Left colon (tissue), 2 donors: ENCODE results near the gene TCEAL3. TPM values are rescaled to one million over a fixed set of nuclear protein-coding genes. Genes with fewer than 3 reads are reported as not detected.
"Not testable (repeated sequence)": the region's sequence is repeated elsewhere in the genome, so short reads cannot be mapped to it uniquely, and the experiment has no call there.

Source experiments
- ATAC-seq: fragments of 200-7000 bp; cut with Tn5 transposase; one replicate; pipeline ENCODE4 v1.9.1; 2020; ENCODE audit warnings: mild to moderate bottlenecking, moderate library complexity
- DNase-seq, 2 donors: peaks; one replicate each; pipeline ENCODE4 v3.0.0-alpha.2; 2020
- intact Hi-C, 2 donors: fragments of 100-400 bp; cut with DNase I in 1 of 2; cut with micrococcal nuclease in 1 of 2; formaldehyde crosslinking; loops; one replicate each; pipeline versions ENCODE4 v1.11.2 to v1.14.0; 2022; cut with DNase I, micrococcal nuclease
- total RNA-seq, 2 donors: library from RNA; stranded (reverse); fragmentation: NEBNext Ultra II Directional; extraction: Animal tissue kit (Norgen Biotek cat#: 25700); gene quantifications; one replicate each; pipeline ENCODE4 v1.2.1, GENCODE V29; 2021
- donor health status: DM: no; HTN: no; CAD: no.
- donor health status: DM: yes; HTN: yes; CAD: no.

Gene TCEAL3
- total RNA-seq, 2 donors from 2014 or later = 7.3 to 8.3 TPM

DNA sequence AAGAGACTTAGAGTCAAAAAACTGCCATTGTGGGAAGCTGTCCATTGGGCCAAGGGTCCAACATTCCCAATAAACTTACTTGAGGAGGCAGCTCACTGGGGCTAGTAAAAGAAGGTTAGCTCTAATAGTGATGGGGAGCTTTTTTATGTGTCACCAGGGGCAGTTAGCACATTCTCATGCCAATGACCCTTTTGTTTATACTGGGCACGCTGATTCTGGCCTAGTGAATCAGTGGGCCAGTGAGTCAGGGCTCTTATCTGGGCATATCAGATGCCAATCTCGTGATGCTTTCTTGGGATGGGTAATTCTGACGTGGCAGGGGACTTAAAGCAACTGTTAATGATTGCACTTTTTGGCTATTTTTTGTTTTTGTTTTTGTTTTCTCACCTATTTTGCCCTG lies 48.9 kb downstream of the TCEAL3 start:
- ATAC-seq (no peak), DNase-seq (no peak)
- intact Hi-C loops = no loop called here

GRCh38 chrX:103657066-103657465 lies 49.3 kb downstream of the TCEAL3 start:
- intact Hi-C loops, ATAC-seq, DNase-seq: not testable (repeated sequence)

GRCh38 chrX:103658681-103659433 lies 51.1 kb downstream of the TCEAL3 start:
- DNase-seq = no peak
- intact Hi-C loops = no loop called here

GRCh38 chrX:103659460-103659859 lies 51.7 kb downstream of the TCEAL3 start:
- ATAC-seq, DNase-seq, intact Hi-C loops: not testable (repeated sequence)

More at GRCh38 chrX:103658681-103659433, 51.1 kb downstream of the TCEAL3 start:
- ATAC-seq = no peak

Other genes with a start within 250 kb of the TCEAL3 start
- gene BEX3, start 231.4 kb upstream of the TCEAL3 start, total RNA-seq = 10 to 100 TPM; 29.5 to 33.4 TPM
- gene RAB40A, start 88.5 kb upstream of the TCEAL3 start, total RNA-seq = under 1 TPM in 1 of 2 donors, not detected in 1; 0.27 TPM
- gene TCEAL4, start 22.4 kb upstream of the TCEAL3 start, total RNA-seq = 10 to 100 TPM; 20.1 to 23.2 TPM
- gene TCEAL1, start 21.0 kb downstream of the TCEAL3 start, total RNA-seq = 10 to 100 TPM; 10.2 to 17.8 TPM
- gene MORF4L2, start 78.7 kb downstream of the TCEAL3 start, total RNA-seq = 100 to 1,000 TPM; 168 to 172 TPM
- gene TMEM31, start 102.9 kb downstream of the TCEAL3 start, total RNA-seq = not detected
- 10 to 100 TPM in 1 of 2 donors, 1 to 10 TPM in 1; 3.9 to 16.7 TPM for gene PLP1, start 168.9 kb downstream of the TCEAL3 start, total RNA-seq
- 1 to 10 TPM in 1 of 2 donors, under 1 TPM in 1; 0.40 to 1.3 TPM for gene RAB9B, start 224.3 kb downstream of the TCEAL3 start, total RNA-seq